HepG2 (cell line): ENCODE measurements around the gene P4HA1. TPM values are rescaled to one million over a fixed set of nuclear protein-coding genes. Genes with fewer than 3 reads are reported as not detected.

ENCODE experiments used
- HHEX ChIP-seq: IDR thresholded peaks from 2 replicates; pipeline ENCODE4 v1.6.1; 2016; ENCODE audit warnings: control low read depth
- SIN3B ChIP-seq: fragments of 150-350 bp; IDR thresholded peaks from 2 replicates; pipeline ENCODE4 v1.6.1; 2014; ENCODE audit warnings: low read length
- SMARCE1 ChIP-seq: fragments of 450-650 bp; IDR thresholded peaks from 2 replicates; pipeline ENCODE4 v1.6.1; 2017; ENCODE audit warnings: borderline replicate concordance
- SMYD3 ChIP-seq: sonication (generic); formaldehyde crosslinking; IDR thresholded peaks from 2 replicates; pipeline ENCODE4 v1.8.1; 2023; ENCODE audit warnings: mild to moderate bottlenecking, missing genetic modification reagents
- TBL1XR1 ChIP-seq: fragments of 150-350 bp; IDR thresholded peaks from 2 replicates; pipeline ENCODE4 v1.6.1; 2014; ENCODE audit warnings: borderline replicate concordance, low read length; ENCODE audit not compliant: partially characterized antibody
- ZBTB21 ChIP-seq: sonication (generic); formaldehyde crosslinking; IDR thresholded peaks from 2 replicates; pipeline ENCODE4 v1.4.0; 2020; ENCODE audit warnings: missing genetic modification reagents
- ZNF17 ChIP-seq: sonication (generic); formaldehyde crosslinking; IDR thresholded peaks from 2 replicates; pipeline ENCODE4 v1.5.0; 2020; ENCODE audit warnings: mild to moderate bottlenecking, missing genetic modification reagents
- ZNF30 ChIP-seq: sonication (generic); formaldehyde crosslinking; IDR thresholded peaks from 2 replicates; pipeline ENCODE4 v1.5.0; 2020; ENCODE audit warnings: mild to moderate bottlenecking, missing genetic modification reagents
- ZNF337 ChIP-seq: sonication (generic); formaldehyde crosslinking; IDR thresholded peaks from 2 replicates; pipeline ENCODE4 v1.5.1; 2020; ENCODE audit warnings: missing genetic modification reagents, low read depth, mild to moderate bottlenecking, borderline replicate concordance
- ZNF451 ChIP-seq: sonication (generic); formaldehyde crosslinking; IDR thresholded peaks from 2 replicates; pipeline ENCODE4 v1.5.0; 2020; ENCODE audit warnings: mild to moderate bottlenecking, missing genetic modification reagents
- ZNF772 ChIP-seq: sonication (generic); formaldehyde crosslinking; IDR thresholded peaks from 2 replicates; pipeline ENCODE4 v1.5.0; 2020; ENCODE audit warnings: mild to moderate bottlenecking, missing genetic modification reagents
- ZSCAN29 ChIP-seq: sonication (generic); formaldehyde crosslinking; conservative IDR thresholded peaks from 2 replicates; pipeline ENCODE4 v1.4.0; 2020; ENCODE audit warnings: mild to moderate bottlenecking, missing genetic modification reagents
- polyA plus RNA-seq, 8 experiments: library from polyadenylated mRNA; depleted of rRNA in 3 of 8; stranded (reverse) in 7 of 8; unstranded in 1 of 8; fragments of >200 nt; fragmentation: Illumina TruSeq in 4 of 8; extraction: Trizol in 4 of 8; gene quantifications; 2 replicates each; pipeline versions ENCODE4 v1.2.1 to v1.2.3, GENCODE V29; 2011 to 2016; ENCODE audit warnings: low read depth in 4 of 8, missing spikeins in 1 of 8, mixed read lengths in 1 of 8; ENCODE audit not compliant: insufficient read depth in 1 of 8
- total RNA-seq, 5 experiments: library from RNA; depleted of rRNA; stranded (reverse); fragments of >200 nt; fragmentation: Illumina TruSeq; extraction: Trizol; gene quantifications; 2 replicates each; pipeline ENCODE4 v1.2.3, GENCODE V29; 2016; ENCODE audit warnings: low read depth in 1 of 5
- TF ChIP-seq, protein P1 (sequence below): sonication (generic); formaldehyde crosslinking; IDR thresholded peaks from 2 replicates; pipeline ENCODE4 v1.4.0; 2020; ENCODE audit warnings: missing genetic modification reagents
- TF ChIP-seq, protein P2 (sequence below): sonication (generic); formaldehyde crosslinking; IDR thresholded peaks from 2 replicates; pipeline ENCODE4 v1.4.0; 2020; ENCODE audit warnings: missing genetic modification reagents, mild to moderate bottlenecking, borderline replicate concordance
- TF ChIP-seq, protein P3 (sequence below): sonication (generic); formaldehyde crosslinking; IDR thresholded peaks from 2 replicates; pipeline ENCODE4 v1.5.0; 2020; ENCODE audit warnings: missing genetic modification reagents
- TF ChIP-seq, protein P4 (sequence below): IDR thresholded peaks from 2 replicates; pipeline ENCODE4 v1.6.1; 2016; ENCODE audit warnings: control low read depth

The P4HA1 gene
- total and polyA plus RNA-seq, 2 of the 13 experiments (the other 11 are each of a cell fraction or from before 2014, with no cell fraction given): 63.1 to 196 TPM

DNA sequence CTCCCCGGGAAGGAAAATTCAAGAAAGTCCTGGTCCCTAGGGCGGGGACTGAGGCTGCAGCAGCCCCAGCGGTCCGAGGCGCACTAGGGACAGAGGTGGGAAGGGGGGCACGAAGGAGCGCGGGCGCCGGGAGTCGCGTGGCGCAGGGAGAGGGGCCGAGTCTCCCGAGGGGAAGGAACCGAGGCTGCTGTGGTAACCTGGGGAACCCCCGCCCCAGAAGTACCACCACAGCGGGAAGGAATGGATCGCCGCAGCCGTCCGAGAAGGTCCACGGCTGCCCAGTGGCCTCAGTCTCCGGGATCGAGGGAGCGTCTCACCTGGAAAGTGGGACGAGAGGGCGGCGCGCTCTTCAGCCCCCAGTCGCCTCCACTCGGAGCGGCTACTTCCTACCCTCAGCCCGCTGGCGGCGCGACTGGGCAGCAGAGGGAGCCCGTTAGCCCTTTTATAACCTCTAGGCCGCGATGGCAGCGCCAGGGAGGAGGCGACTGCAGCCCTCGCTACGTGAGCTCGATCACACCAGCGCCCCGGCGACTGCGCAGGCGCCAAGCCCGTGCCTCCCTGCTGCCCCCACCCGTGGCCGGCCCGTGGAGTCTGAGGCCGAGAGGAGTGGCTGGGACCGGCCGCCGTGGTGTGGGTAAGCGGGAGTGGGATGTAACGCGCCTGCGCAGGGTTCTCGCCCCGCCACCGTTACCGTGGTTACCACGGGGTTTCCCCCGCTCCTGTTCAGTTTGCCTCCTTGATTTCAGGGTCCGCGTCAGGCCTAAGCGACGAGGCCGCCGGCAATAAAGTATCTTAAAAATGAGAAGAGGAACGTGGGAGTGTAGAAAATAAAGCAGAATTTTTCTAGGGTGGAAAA lies at the start of gene P4HA1 (continued):
- TF ChIP-seq, protein P1, sequence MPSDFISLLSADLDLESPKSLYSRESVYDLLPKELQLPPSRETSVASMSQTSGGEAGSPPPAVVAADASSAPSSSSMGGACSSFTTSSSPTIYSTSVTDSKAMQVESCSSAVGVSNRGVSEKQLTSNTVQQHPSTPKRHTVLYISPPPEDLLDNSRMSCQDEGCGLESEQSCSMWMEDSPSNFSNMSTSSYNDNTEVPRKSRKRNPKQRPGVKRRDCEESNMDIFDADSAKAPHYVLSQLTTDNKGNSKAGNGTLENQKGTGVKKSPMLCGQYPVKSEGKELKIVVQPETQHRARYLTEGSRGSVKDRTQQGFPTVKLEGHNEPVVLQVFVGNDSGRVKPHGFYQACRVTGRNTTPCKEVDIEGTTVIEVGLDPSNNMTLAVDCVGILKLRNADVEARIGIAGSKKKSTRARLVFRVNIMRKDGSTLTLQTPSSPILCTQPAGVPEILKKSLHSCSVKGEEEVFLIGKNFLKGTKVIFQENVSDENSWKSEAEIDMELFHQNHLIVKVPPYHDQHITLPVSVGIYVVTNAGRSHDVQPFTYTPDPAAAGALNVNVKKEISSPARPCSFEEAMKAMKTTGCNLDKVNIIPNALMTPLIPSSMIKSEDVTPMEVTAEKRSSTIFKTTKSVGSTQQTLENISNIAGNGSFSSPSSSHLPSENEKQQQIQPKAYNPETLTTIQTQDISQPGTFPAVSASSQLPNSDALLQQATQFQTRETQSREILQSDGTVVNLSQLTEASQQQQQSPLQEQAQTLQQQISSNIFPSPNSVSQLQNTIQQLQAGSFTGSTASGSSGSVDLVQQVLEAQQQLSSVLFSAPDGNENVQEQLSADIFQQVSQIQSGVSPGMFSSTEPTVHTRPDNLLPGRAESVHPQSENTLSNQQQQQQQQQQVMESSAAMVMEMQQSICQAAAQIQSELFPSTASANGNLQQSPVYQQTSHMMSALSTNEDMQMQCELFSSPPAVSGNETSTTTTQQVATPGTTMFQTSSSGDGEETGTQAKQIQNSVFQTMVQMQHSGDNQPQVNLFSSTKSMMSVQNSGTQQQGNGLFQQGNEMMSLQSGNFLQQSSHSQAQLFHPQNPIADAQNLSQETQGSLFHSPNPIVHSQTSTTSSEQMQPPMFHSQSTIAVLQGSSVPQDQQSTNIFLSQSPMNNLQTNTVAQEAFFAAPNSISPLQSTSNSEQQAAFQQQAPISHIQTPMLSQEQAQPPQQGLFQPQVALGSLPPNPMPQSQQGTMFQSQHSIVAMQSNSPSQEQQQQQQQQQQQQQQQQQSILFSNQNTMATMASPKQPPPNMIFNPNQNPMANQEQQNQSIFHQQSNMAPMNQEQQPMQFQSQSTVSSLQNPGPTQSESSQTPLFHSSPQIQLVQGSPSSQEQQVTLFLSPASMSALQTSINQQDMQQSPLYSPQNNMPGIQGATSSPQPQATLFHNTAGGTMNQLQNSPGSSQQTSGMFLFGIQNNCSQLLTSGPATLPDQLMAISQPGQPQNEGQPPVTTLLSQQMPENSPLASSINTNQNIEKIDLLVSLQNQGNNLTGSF (CRISPR knock-in tag): peak; percentile 87
- TF ChIP-seq SIN3B: no peak
- peak; percentile 88 for TF ChIP-seq ZNF772 (CRISPR knock-in tag)
- TF ChIP-seq SMYD3 (CRISPR knock-in tag): 0 out of 2 replicates have a peak, but pooled peaks have one; percentile 59
- TF ChIP-seq HHEX: no peak
- peak; percentile 31; the same call in 1 of the 2 replicates for TF ChIP-seq ZNF337 (CRISPR knock-in tag)
- peak; percentile 14 for TF ChIP-seq TBL1XR1
- TF ChIP-seq, protein P2, sequence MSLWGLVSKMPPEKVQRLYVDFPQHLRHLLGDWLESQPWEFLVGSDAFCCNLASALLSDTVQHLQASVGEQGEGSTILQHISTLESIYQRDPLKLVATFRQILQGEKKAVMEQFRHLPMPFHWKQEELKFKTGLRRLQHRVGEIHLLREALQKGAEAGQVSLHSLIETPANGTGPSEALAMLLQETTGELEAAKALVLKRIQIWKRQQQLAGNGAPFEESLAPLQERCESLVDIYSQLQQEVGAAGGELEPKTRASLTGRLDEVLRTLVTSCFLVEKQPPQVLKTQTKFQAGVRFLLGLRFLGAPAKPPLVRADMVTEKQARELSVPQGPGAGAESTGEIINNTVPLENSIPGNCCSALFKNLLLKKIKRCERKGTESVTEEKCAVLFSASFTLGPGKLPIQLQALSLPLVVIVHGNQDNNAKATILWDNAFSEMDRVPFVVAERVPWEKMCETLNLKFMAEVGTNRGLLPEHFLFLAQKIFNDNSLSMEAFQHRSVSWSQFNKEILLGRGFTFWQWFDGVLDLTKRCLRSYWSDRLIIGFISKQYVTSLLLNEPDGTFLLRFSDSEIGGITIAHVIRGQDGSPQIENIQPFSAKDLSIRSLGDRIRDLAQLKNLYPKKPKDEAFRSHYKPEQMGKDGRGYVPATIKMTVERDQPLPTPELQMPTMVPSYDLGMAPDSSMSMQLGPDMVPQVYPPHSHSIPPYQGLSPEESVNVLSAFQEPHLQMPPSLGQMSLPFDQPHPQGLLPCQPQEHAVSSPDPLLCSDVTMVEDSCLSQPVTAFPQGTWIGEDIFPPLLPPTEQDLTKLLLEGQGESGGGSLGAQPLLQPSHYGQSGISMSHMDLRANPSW (CRISPR knock-in tag): peak; percentile 94; the same call in 1 of the 2 replicates
- no peak for TF ChIP-seq SMARCE1
- peak; percentile 79; the same call in 1 of the 2 replicates for TF ChIP-seq ZNF451
- TF ChIP-seq ZBTB21 (CRISPR knock-in tag): no peak
- no peak for TF ChIP-seq ZNF30 (CRISPR knock-in tag)
- TF ChIP-seq, protein P3, sequence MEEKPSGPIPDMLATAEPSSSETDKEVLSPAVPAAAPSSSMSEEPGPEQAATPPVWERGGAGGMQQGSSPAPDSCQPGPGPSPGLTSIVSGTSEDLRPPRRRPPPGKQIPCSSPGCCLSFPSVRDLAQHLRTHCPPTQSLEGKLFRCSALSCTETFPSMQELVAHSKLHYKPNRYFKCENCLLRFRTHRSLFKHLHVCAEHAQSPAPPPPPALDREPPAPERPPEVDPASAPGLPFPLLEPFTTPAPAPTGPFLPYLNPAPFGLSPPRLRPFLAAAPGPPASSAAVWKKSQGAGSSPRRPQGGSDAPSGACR (CRISPR knock-in tag): peak; percentile 24
- TF ChIP-seq, protein P4, sequence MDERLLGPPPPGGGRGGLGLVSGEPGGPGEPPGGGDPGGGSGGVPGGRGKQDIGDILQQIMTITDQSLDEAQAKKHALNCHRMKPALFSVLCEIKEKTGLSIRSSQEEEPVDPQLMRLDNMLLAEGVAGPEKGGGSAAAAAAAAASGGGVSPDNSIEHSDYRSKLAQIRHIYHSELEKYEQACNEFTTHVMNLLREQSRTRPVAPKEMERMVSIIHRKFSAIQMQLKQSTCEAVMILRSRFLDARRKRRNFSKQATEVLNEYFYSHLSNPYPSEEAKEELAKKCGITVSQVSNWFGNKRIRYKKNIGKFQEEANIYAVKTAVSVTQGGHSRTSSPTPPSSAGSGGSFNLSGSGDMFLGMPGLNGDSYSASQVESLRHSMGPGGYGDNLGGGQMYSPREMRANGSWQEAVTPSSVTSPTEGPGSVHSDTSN (CRISPR knock-in tag): no peak
- TF ChIP-seq ZSCAN29: peak; percentile 48; the same call in 1 of the 2 replicates
- no peak for TF ChIP-seq ZNF17 (CRISPR knock-in tag)
